Right atrium auricular region (tissue), 2 donors: ENCODE measurements around the gene EN2. TPM values are rescaled to one million over a fixed set of nuclear protein-coding genes. Genes with fewer than 3 reads are reported as not detected.
A peak's percentile ranks its signal among the peaks of the same experiment; 100 is the strongest.

ENCODE experiments used
- DNase-seq: peaks from one replicate; pipeline ENCODE4 v3.0.0-alpha.2; 2019; ENCODE audit warnings: low spot score
- H3K27ac ChIP-seq, 2 donors: fragments of 200-600 bp; sonication (generic); 1 replicate in 1 of 2; 2 replicates in 1 of 2; pipeline ENCODE4 v1.5.1; 2016 to 2019
- H3K27me3 ChIP-seq, 2 donors: fragments of 200-600 bp; sonication (generic); one replicate each; pipeline versions ENCODE4 v1.5.1 to v1.6.0; 2017 to 2019
- H3K36me3 ChIP-seq: fragments of 200-600 bp; sonication (generic); one replicate; pipeline ENCODE4 v1.5.1; 2016
- H3K4me1 ChIP-seq, 2 donors: fragments of 200-600 bp; sonication (generic); one replicate each; pipeline versions ENCODE4 v1.5.1 to v1.6.0; 2017 to 2019
- H3K4me3 ChIP-seq, 2 donors: fragments of 200-600 bp; sonication (generic); 1 replicate in 1 of 2; 2 replicates in 1 of 2; pipeline ENCODE4 v1.5.1; 2017 to 2019; ENCODE audit warnings: mild to moderate bottlenecking in 1 of 2, moderate library complexity in 1 of 2
- H3K9me3 ChIP-seq, 2 donors: fragments of 200-600 bp; sonication (generic); one replicate each; pipeline ENCODE4 v1.5.1; 2019
- CTCF ChIP-seq, 2 donors: fragments of 200-600 bp; sonication (generic); IDR thresholded peaks; one replicate each; pipeline ENCODE4 v1.5.1; 2019; ENCODE audit warnings: antibody characterized with exemption in 2 of 2
- total RNA-seq, 2 donors: library from RNA; depleted of rRNA; stranded (reverse); fragments of >200 nt; gene quantifications; one replicate each; pipeline ENCODE4 v1.1.0, GENCODE V29; 2016

EN2 gene
- total RNA-seq, 2 donors from 2014 or later: not detected

DNA sequence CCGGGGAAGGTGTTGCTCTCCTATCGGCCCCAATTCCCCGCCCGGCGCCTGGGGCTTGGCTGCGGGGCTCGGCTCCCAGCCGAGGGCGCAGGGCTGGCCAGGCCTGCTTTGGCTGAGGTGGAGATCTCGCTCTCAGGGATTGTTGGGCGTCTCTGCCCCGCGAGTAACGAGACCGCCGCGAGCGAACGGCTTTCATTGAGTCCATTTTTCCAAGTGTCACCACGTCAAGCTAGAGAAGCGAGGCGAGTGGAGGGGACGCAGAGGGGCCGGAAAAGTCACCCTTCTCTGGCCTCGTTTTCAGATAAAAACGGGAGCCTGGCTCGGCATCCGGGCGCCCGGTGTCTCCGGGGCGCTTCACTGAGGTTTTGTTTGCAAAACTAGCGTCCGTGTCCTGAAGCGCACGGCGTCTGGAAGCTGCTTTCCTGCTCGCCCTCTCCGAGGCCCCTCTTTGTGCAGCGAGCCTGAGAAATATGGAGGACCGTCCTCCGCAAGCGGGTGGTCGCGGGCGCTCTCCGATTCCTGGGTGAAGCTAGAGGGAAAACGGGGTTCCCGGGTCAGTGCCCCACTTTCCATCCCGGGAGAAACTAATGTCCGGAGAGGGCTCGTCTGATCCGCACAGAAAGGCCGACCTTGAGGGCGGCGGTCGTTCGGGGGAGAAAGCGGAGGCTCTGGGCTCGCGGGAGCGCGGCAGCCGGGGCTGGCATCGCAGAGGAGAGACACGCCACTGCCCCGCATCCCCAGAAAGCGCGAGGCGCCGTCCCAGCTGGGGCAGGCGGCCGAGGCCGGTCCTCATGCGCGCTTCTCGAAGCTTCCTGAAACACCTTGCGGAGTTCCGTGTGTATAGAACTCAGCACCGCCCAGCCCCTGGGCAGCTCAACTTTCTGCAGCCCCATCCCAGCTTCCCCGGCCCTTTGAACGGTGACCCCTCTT is 3.5 kb upstream of the EN2 start:
- peaks cover 0 to 52% of the 10 kb centered on the region in 2 donors for H3K4me1 ChIP-seq
- H3K27ac ChIP-seq: no peak overlapping the region
- H3K4me3 ChIP-seq: peak overlapping the region in 1 of 2 donors; percentile 13
- peaks cover 61 to 87% of the 10 kb centered on the region in 2 donors for H3K27me3 ChIP-seq
- no peak for DNase-seq
- no peak for TF ChIP-seq CTCF (IDR thresholded peaks at IDR 0.05)
- no peaks in the 10 kb centered on the region for H3K9me3 ChIP-seq
- no peaks in the 10 kb centered on the region for H3K36me3 ChIP-seq

DNA sequence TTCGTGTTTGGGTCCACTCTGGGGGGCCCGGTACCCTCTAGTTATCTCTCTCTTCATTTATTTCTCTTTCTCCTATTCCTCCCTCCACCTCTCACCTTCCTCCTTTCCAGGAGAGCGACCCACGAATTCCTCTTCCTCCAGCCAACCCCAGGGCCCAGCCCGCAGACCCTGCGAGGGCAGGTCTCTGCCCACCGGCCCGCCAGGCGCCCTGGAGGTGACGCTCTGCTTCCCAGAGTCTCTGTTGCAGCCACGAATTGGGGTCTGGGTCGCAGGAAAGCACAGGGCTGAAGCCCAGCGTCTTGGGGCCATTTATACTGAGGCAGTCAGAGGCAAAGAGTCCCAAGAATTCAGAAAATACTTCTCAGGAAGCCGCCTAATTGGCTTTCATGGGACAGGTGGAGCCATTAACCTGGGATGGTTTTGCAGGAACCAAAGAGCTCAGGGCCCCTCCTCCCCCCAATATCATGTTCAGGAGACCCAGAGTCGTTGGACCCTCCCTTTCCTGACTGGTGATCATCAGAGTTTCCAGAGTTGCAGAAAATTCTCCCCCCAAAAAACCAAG is 2.7 kb upstream of the EN2 start:
- no peak for TF ChIP-seq CTCF (IDR thresholded peaks at IDR 0.05)
- Histone ChIP-seq H3K4me1 (peaks cover 0 to 51% of the 10 kb centered on the region in 2 donors), H3K9me3 (no peaks in the 10 kb centered on the region), H3K4me3 (no peak overlapping the region), H3K27me3 (peaks cover 60 to 87% of the 10 kb centered on the region in 2 donors), H3K36me3 (no peaks in the 10 kb centered on the region), H3K27ac (no peak overlapping the region)
- DNase-seq: no peak

DNA sequence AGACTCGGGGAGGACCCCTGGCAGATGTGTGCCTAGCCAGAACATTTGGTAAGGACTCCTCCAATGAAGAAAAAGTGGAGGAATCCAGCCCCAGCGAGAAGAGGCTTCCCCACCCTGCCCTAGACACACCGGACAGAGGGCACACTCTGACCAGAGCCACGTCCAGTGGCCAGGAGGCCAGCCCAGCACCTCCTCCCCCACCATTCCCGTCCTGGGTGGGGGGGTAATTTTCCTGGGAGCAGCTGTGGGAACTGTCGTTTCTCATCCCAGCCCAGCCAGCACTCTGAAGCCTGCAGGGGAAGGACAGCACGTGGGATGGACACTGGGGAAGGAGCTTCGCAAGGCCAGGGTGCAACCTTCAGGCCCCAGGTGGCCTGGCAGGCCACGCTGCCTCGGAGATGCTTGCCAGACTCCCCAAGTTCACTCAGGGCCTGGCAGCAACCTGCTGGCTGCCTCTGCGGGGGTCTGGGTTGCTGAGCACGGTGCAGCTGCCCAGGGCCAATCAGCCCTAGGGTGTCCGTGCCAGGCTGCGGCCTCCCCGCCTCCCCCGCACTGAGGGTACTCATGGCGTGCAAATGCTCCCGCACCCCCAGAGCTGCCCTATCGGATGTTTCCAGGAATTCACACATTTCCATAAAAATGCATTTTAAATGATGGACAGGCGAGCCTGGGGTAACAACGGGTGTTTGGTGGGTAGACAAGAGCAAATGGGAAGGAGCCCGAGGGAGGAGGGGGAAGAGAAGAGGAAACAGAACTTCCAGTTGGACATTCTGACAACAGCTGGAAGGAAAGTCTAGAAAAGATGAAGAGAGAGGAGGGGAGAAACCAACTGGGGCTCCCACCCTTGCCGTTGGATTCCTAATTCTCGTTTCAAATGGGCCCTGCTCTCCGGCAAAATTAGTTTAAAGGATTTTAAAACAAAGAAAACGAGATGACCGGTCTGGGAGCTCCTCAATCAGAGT is 1.9 kb upstream of the EN2 start:
- Histone ChIP-seq H3K4me1 (peaks cover 0 to 51% of the 10 kb centered on the region in 2 donors), H3K27me3 (peaks cover 58 to 88% of the 10 kb centered on the region in 2 donors), H3K27ac (no peak overlapping the region), H3K36me3 (no peaks in the 10 kb centered on the region), H3K4me3 (peak overlapping the region; percentile 34 to 50), H3K9me3 (no peaks in the 10 kb centered on the region)
- no peak for DNase-seq
- no peak for TF ChIP-seq CTCF (IDR thresholded peaks at IDR 0.05)

- TF ChIP-seq CTCF (IDR thresholded peaks at IDR 0.05): no peak
- Histone ChIP-seq H3K27ac (no peak overlapping the region), H3K27me3 (peaks cover 57 to 89% of the 10 kb centered on the region in 2 donors), H3K4me3 (peak overlapping the region; percentile 34 to 50), H3K4me1 (peaks cover 0 to 51% of the 10 kb centered on the region in 2 donors), H3K36me3 (no peaks in the 10 kb centered on the region), H3K9me3 (no peaks in the 10 kb centered on the region)
- DNase-seq: peak; percentile 60
Observed at GRCh38 chr7:155456738-155457543, 988 bp upstream of the EN2 start.
